Measurements from ENCODE around the gene CANT1.

GRCh38 chr17:78951967-78952551 lies 57.5 kb downstream of the CANT1 start:
- no peak for TF ChIP-seq KAT2B (IDR thresholded peaks at IDR 0.05; ENCODE audit: low read depth, low read length)
- TF ChIP-seq, protein P1, sequence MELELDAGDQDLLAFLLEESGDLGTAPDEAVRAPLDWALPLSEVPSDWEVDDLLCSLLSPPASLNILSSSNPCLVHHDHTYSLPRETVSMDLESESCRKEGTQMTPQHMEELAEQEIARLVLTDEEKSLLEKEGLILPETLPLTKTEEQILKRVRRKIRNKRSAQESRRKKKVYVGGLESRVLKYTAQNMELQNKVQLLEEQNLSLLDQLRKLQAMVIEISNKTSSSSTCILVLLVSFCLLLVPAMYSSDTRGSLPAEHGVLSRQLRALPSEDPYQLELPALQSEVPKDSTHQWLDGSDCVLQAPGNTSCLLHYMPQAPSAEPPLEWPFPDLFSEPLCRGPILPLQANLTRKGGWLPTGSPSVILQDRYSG (tag; conservative IDR thresholded peaks at IDR 0.05; ENCODE audit: low read depth) = no peak
